ENCODE results near the gene PRKACB. TPM values are rescaled to one million over a fixed set of nuclear protein-coding genes. Genes with fewer than 3 reads are reported as not detected.

PRKACB gene
- polyA plus RNA-seq, 2 of the 4 experiments (the other 2 are of a cell fraction) = 10.9 to 17.9 TPM

DNA sequence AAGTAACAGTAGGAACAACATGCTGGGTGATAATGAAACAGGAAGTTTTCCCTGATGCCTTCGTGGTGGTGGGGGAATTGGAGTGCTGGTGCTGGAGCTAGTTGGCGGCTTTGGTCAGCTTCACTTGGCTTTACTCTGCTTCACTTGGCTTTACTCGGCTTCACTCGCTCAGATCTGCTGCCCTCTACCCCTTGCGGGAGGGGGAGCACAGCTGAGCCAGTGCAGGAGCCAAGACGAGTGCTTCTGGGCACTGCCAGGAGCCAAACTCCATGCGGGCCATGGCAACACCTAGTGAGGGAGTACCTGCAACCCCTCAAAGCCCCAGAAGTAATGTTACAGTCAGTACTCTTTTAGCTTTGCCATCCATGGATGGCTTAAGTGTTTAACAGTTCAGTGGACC is 10.6 kb upstream of the PRKACB start:
- no peak overlapping the region for H3K27ac ChIP-seq
- H3K4me1 ChIP-seq = 0 out of 3 replicates have a peak, but pooled peaks cover 4% of the 10 kb centered on the region
- TF ChIP-seq NR3C1 (IDR thresholded peaks at IDR 0.05) (no peak), KDM5A (IDR thresholded peaks at IDR 0.05) (no peak), CHD2 (IDR thresholded peaks at IDR 0.05; ENCODE audit: low read length, partially characterized antibody) (no peak), HDAC2 (IDR thresholded peaks at IDR 0.05) (no peak)
- TF ChIP-seq, protein P1, sequence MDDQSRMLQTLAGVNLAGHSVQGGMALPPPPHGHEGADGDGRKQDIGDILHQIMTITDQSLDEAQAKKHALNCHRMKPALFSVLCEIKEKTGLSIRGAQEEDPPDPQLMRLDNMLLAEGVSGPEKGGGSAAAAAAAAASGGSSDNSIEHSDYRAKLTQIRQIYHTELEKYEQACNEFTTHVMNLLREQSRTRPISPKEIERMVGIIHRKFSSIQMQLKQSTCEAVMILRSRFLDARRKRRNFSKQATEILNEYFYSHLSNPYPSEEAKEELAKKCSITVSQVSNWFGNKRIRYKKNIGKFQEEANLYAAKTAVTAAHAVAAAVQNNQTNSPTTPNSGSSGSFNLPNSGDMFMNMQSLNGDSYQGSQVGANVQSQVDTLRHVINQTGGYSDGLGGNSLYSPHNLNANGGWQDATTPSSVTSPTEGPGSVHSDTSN (IDR thresholded peaks at IDR 0.05) = no peak
- H3K4me2 ChIP-seq = no peak overlapping the region
- POLR2A ChIA-PET = no interaction called here
- CTCF ChIA-PET = interaction anchor here (0.6 to 1.2 kb wide), 3 partner anchors 10 to 620 kb away, joined by 3 read pairs; no protein-coding TSS in a partner anchor
- DNase-seq (ENCODE audit: low read depth in 1 of 2, low spot score in 1 of 2) = no peak
- H3K9me3 ChIP-seq = no peaks in the 10 kb centered on the region
- no peak for ATAC-seq
- no peak overlapping the region for H3K4me3 ChIP-seq
- FAIRE-seq = no peak
- 86% methylated on average over 5 of the region's 7 CpGs for WGBS (ENCODE audit: missing lambda C conversion rate)

DNA sequence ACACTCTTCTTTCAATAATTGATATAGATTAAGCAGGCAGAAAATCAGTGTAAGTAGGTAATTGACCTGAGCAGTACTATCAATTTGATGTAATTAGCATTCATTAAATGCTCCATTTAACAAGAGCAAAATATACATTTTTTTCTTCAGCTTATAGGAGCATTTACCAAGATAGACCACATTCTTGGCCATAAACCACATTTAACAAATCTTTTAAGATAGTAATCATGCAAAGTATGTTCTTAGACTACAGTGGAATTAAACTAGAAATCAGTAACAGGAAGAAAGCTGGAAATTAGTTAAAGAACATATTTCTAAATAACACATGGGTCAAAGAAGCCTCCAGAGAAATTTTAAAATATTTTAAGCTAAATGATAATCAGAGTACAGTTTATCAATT is 8.7 kb upstream of the PRKACB start:
- FAIRE-seq (no peak), ATAC-seq (no peak), DNase-seq (ENCODE audit: low read depth in 1 of 2, low spot score in 1 of 2) (no peak)
- Histone ChIP-seq H3K9me3 (no peaks in the 10 kb centered on the region), H3K27ac (no peak overlapping the region), H3K4me1 (0 out of 3 replicates have a peak, but pooled peaks cover 4% of the 10 kb centered on the region), H3K4me2 (no peak overlapping the region), H3K4me3 (no peak overlapping the region)
- POLR2A ChIA-PET = no interaction called here
- TF ChIP-seq CBX8 (IDR thresholded peaks at IDR 0.05) (no peak), ZNF302 (CRISPR knock-in tag; IDR thresholded peaks at IDR 0.05) (no peak), ZC3H11A (IDR thresholded peaks at IDR 0.05) (no peak), CBX2 (IDR thresholded peaks at IDR 0.05; ENCODE audit: borderline replicate concordance, low read depth) (no peak), NR3C1 (IDR thresholded peaks at IDR 0.05) (no peak), EHF (CRISPR knock-in tag; IDR thresholded peaks at IDR 0.05) (no peak), SREBF2 (IDR thresholded peaks at IDR 0.05) (no peak), JUNB (IDR thresholded peaks at IDR 0.05) (no peak), NFE2L2 (conservative IDR thresholded peaks at IDR 0.05; ENCODE audit: low read length) (no peak), RFX5 (IDR thresholded peaks at IDR 0.05) (no peak)
- TF ChIP-seq, protein P2, sequence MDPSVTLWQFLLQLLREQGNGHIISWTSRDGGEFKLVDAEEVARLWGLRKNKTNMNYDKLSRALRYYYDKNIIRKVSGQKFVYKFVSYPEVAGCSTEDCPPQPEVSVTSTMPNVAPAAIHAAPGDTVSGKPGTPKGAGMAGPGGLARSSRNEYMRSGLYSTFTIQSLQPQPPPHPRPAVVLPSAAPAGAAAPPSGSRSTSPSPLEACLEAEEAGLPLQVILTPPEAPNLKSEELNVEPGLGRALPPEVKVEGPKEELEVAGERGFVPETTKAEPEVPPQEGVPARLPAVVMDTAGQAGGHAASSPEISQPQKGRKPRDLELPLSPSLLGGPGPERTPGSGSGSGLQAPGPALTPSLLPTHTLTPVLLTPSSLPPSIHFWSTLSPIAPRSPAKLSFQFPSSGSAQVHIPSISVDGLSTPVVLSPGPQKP (IDR thresholded peaks at IDR 0.05; ENCODE audit: low read depth, low read length) = no peak
- TF ChIP-seq, protein P3, sequence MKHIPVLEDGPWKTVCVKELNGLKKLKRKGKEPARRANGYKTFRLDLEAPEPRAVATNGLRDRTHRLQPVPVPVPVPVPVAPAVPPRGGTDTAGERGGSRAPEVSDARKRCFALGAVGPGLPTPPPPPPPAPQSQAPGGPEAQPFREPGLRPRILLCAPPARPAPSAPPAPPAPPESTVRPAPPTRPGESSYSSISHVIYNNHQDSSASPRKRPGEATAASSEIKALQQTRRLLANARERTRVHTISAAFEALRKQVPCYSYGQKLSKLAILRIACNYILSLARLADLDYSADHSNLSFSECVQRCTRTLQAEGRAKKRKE (CRISPR knock-in tag; IDR thresholded peaks at IDR 0.05; ENCODE audit: low read depth) = no peak
- CTCF ChIA-PET = interaction anchor here (1.1 kb wide), 1 partner anchor 298 kb away, joined by 3 read pairs; no protein-coding TSS in a partner anchor

DNA sequence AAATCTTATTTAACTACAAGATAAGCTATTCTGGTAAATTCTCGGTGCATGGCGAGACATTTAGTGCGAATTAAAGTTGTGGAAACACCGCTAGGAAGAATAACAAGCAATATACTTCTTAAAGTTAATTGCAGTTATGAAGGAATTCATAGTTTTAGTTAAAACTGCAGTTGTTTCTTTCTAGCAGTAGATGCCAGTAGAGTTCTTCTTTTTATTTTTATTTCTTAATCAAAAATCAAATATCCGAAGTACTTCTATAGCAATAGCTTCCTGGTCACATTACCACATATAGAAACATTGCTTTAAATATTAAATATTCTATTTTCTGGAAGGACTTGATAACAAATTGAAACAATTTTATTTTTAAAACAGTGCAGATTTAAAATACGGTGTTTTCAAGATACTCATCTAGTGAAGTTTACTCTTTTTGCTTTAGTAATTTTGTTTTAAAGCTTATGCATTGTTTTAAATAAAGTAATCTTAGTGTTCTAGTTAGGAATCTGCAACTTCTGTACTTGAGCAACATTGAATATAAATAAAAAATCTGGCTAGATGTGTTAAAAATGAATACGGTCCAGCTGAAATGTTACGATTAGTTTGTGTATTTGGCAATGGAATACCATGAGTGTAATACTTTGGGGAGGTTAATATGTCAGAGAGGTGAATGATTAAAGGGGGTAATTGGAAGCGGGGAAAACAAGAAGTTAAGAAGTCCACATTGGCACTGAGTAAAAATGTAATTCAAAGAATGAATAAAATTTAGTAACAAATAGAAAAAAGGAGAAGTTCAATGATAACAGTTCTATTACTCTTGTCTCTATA is 2.7 kb upstream of the PRKACB start:
- no peak for FAIRE-seq
- DNase-seq (ENCODE audit: low read depth in 1 of 2, low spot score in 1 of 2) = no peak
- CTCF ChIA-PET = interaction anchor here (0.6 to 3.3 kb wide), 12 partner anchors 9 to 611 kb away, joined by 3 to 36 read pairs (median 4); partner anchors contain the start of gene RPF1
- H3K9me3 ChIP-seq = no peaks in the 10 kb centered on the region
- H3K27ac ChIP-seq = no peak overlapping the region; a peak in 1 of 6 replicates
- ATAC-seq = no peak
- H3K4me3 ChIP-seq = no peak overlapping the region
- H3K4me1 ChIP-seq = peaks cover 32% of the 10 kb centered on the region
- TF ChIP-seq SMC3 (IDR thresholded peaks at IDR 0.05) = peak; percentile 81
- TF ChIP-seq, protein P4, sequence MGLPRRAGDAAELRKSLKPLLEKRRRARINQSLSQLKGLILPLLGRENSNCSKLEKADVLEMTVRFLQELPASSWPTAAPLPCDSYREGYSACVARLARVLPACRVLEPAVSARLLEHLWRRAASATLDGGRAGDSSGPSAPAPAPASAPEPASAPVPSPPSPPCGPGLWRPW (IDR thresholded peaks at IDR 0.05) = no peak
- TF ChIP-seq EHF (CRISPR knock-in tag; IDR thresholded peaks at IDR 0.05) = no peak
- peak; percentile 69 to 78 for TF ChIP-seq RAD21 (conservative IDR thresholded peaks at IDR 0.05 in 1 of 2, IDR thresholded peaks at IDR 0.05 in 1 of 2)
- TF ChIP-seq, protein P5, sequence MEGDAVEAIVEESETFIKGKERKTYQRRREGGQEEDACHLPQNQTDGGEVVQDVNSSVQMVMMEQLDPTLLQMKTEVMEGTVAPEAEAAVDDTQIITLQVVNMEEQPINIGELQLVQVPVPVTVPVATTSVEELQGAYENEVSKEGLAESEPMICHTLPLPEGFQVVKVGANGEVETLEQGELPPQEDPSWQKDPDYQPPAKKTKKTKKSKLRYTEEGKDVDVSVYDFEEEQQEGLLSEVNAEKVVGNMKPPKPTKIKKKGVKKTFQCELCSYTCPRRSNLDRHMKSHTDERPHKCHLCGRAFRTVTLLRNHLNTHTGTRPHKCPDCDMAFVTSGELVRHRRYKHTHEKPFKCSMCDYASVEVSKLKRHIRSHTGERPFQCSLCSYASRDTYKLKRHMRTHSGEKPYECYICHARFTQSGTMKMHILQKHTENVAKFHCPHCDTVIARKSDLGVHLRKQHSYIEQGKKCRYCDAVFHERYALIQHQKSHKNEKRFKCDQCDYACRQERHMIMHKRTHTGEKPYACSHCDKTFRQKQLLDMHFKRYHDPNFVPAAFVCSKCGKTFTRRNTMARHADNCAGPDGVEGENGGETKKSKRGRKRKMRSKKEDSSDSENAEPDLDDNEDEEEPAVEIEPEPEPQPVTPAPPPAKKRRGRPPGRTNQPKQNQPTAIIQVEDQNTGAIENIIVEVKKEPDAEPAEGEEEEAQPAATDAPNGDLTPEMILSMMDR (IDR thresholded peaks at IDR 0.05) = peak; percentile 63
- TF ChIP-seq, protein P6, sequence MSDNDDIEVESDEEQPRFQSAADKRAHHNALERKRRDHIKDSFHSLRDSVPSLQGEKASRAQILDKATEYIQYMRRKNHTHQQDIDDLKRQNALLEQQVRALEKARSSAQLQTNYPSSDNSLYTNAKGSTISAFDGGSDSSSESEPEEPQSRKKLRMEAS (IDR thresholded peaks at IDR 0.05) = no peak
- TF ChIP-seq HEYL (CRISPR knock-in tag; IDR thresholded peaks at IDR 0.05) = no peak
- 40% methylated on average over 9 of the region's 9 CpGs for WGBS (ENCODE audit: missing lambda C conversion rate)
- no peak overlapping the region for H3K4me2 ChIP-seq
- POLR2A ChIA-PET = interaction anchor here (0.6 kb wide), 1 partner anchor 292 kb away, joined by 3 read pairs; no protein-coding TSS in a partner anchor

Measured in A549 (cell line).